SK-N-SH treated with all-trans-retinoic acid at 6 μM for 48 hours (cell line): ENCODE results near the gene ZNF653.
"Not testable (repeated sequence)": the region's sequence is repeated elsewhere in the genome, so short reads cannot be mapped to it uniquely, and the experiment has no call there.

Experiments
- ESRRG ChIP-seq: fragments of 250-450 bp; sonication (Bioruptor Pico); IDR thresholded peaks from 2 replicates; pipeline ENCODE4 v1.6.1; 2021; ENCODE audit warnings: mild to moderate bottlenecking
- RARB ChIP-seq: fragments of 250-450 bp; sonication (Bioruptor Pico); IDR thresholded peaks from 2 replicates; pipeline ENCODE4 v1.8.0; 2021; ENCODE audit warnings: mild to moderate bottlenecking, moderate library complexity
- TCF4 ChIP-seq: fragments of 250-450 bp; sonication (Bioruptor Pico); IDR thresholded peaks from 2 replicates; pipeline ENCODE4 v1.8.0; 2021; ENCODE audit warnings: mild to moderate bottlenecking, moderate library complexity, borderline replicate concordance
- TOX ChIP-seq: fragments of 250-450 bp; sonication (Bioruptor Pico); IDR thresholded peaks from 2 replicates; pipeline ENCODE4 v1.8.0; 2021; ENCODE audit warnings: mild to moderate bottlenecking, moderate library complexity, borderline replicate concordance
- ZFP3 ChIP-seq: fragments of 250-450 bp; sonication (Bioruptor Pico); IDR thresholded peaks from 2 replicates; pipeline ENCODE4 v1.5.0; 2020; ENCODE audit warnings: mild to moderate bottlenecking, moderate library complexity
- ZFP30 ChIP-seq: fragments of 450-650 bp; formaldehyde crosslinking; IDR thresholded peaks from 2 replicates; pipeline ENCODE4 v1.5.0; 2022; ENCODE audit warnings: mild to moderate bottlenecking, moderate library complexity
- ZNF565 ChIP-seq: fragments of 450-650 bp; formaldehyde crosslinking; conservative IDR thresholded peaks from 2 replicates; pipeline ENCODE4 v1.5.0; 2020; ENCODE audit warnings: low read depth, mild to moderate bottlenecking, moderate library complexity
- TF ChIP-seq, protein P1 (sequence below): fragments of 250-450 bp; sonication (Bioruptor Pico); IDR thresholded peaks from 2 replicates; pipeline ENCODE4 v1.8.0; 2020; ENCODE audit warnings: mild to moderate bottlenecking, moderate library complexity, borderline replicate concordance

DNA sequence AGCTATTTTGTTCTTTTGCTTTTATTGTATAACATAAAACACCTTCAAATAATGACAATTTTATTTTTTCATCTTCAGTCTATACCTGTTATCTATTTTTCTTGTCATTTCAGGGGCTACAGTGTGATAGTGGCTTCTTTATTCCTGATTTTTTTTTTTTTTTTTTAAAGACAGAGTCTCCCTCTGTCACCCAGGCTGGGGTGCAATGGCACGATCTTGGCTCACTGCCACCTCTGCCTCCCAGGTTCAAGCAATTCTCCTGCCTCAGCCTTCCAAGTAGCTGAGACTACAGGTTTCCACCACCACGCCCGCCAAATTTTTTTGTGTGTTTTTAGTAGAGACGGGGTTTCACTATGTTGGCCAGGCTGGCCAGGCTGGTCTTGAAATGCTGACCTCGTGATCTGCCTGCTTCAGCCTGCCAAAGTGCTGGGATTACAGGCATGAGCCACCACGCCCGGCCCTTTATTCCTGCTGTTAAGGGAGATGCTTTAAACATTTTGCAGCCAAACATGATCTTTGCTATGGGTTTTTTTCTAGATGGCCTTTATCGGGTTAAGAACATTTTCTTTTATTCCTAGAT lies 37.3 kb downstream of the ZNF653 start:
- TF ChIP-seq, protein P1, sequence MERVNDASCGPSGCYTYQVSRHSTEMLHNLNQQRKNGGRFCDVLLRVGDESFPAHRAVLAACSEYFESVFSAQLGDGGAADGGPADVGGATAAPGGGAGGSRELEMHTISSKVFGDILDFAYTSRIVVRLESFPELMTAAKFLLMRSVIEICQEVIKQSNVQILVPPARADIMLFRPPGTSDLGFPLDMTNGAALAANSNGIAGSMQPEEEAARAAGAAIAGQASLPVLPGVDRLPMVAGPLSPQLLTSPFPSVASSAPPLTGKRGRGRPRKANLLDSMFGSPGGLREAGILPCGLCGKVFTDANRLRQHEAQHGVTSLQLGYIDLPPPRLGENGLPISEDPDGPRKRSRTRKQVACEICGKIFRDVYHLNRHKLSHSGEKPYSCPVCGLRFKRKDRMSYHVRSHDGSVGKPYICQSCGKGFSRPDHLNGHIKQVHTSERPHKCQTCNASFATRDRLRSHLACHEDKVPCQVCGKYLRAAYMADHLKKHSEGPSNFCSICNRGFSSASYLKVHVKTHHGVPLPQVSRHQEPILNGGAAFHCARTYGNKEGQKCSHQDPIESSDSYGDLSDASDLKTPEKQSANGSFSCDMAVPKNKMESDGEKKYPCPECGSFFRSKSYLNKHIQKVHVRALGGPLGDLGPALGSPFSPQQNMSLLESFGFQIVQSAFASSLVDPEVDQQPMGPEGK (CRISPR knock-in tag), result not testable (repeated sequence)
- TF ChIP-seq TCF4; ZFP30 (CRISPR knock-in tag); RARB (CRISPR knock-in tag); TOX (CRISPR knock-in tag); ESRRG; ZFP3; ZNF565 (CRISPR knock-in tag): not testable (repeated sequence)
